Mucosa of rectum (tissue), 2 donors: Measurements from ENCODE around the gene GP1BB.
"Not testable (repeated sequence)": the region's sequence is repeated elsewhere in the genome, so short reads cannot be mapped to it uniquely, and the experiment has no call there.

Experiments used
- H3K27ac ChIP-seq, 2 donors: one replicate each; pipeline ENCODE4 v1.7.0; 2013; ENCODE audit warnings: inconsistent platforms in 2 of 2, low read depth in 2 of 2, low read length in 2 of 2
- H3K27me3 ChIP-seq, 2 donors: one replicate each; pipeline ENCODE4 v1.7.0; 2013; ENCODE audit warnings: low read length in 2 of 2; ENCODE audit not compliant: control insufficient read depth in 2 of 2, insufficient read depth in 2 of 2
- H3K36me3 ChIP-seq, 2 donors: one replicate each; pipeline ENCODE4 v1.7.0; 2013; ENCODE audit warnings: low read length in 2 of 2; ENCODE audit not compliant: control insufficient read depth in 2 of 2, insufficient read depth in 2 of 2
- H3K4me1 ChIP-seq, 2 donors: one replicate each; pipeline ENCODE4 v1.7.0; 2013; ENCODE audit warnings: low read length in 2 of 2, mild to moderate bottlenecking in 1 of 2; ENCODE audit not compliant: control insufficient read depth in 2 of 2, insufficient read depth in 2 of 2
- H3K4me3 ChIP-seq, 2 donors: one replicate each; pipeline ENCODE4 v1.7.0; 2013; ENCODE audit warnings: low read length in 2 of 2
- H3K9ac ChIP-seq, 2 donors: one replicate each; pipeline ENCODE4 v1.7.0; 2013; ENCODE audit warnings: low read length in 2 of 2, low read depth in 1 of 2, mild to moderate bottlenecking in 1 of 2
- H3K9me3 ChIP-seq, 2 donors: one replicate each; pipeline ENCODE4 v1.7.0; 2013; ENCODE audit warnings: low read length in 2 of 2; ENCODE audit not compliant: control insufficient read depth in 2 of 2
- donor health status: healthy.
- donor health status: Normal muscosa, but diverticular disease.

Gene GP1BB

DNA sequence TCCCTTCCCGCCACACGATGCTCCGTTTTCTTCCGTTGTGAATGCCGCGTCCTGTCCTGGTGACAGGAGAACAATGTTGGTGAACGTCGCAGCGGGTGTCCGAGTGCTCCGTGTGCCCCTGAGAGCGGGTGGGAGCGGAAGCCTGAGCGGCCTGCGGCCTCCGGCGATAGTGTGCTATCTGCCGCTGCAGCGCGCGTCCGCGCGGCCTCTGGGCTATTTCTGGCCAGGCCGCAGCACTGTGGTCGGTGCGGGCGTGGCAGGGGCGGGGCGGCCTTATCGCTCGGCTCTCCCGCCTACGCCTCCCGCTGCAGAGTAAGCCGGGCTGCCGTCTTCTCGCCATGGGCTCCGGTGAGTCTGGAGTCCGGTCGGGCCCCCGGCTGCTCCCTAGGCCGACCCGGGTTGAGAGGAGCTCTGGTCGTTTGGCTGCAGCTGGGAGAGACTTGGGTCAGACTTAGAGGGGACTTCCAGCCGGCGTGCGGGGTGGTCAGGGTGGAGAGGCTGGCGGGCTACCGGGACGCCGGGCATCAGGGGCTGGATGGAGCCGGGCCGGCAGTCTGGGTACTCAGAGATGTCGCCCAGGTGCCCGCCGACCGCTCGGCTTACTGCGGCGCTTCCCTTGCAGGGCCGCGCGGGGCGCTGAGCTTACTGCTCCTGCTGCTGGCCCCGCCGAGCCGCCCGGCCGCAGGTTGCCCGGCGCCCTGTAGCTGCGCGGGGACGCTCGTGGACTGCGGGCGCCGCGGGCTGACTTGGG is at the start of gene GP1BB:
Gene GP1BB, plus strand, starts transcription at position 308 of the 751 bp plus-strand sequence. Its CDS starts 31 bp downstream, at position 339.
- Histone ChIP-seq H3K36me3 (no peaks in the 10 kb centered on the region), H3K9ac (no peak within 1 kb of the TSS), H3K27ac (no peak within 1 kb of the TSS), H3K9me3 (no peaks in the 10 kb centered on the region), H3K4me1 (peaks cover 3 to 11% of the 10 kb centered on the region in 2 donors), H3K4me3 (no peak within 1 kb of the TSS), H3K27me3 (peaks cover 39 to 53% of the 10 kb centered on the region in 2 donors)

DNA sequence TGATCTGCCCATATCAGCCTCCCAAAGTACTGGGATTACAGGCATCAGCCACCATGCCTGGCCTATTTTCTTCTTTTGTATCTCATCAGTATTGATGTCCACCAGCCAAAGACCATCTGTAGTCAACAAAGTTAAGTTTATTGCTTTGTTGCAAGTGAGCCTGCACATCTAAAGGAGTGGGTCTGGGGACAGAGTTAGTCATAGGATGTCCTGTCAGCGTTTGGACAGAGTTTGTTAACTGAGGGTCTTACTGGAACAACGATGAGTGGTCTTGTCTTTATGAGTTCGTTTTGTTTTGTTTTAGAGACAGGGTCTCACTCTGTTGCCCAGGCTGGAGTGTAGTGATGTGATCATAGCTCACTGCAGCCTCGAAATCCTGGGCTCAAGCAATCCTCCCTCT is 49.7 kb upstream of the GP1BB start:
- Histone ChIP-seq H3K27me3 (no peaks in the 10 kb centered on the region), H3K36me3 (no peaks in the 10 kb centered on the region), H3K4me3 (no peak overlapping the region), H3K9ac (no peak overlapping the region), H3K9me3 (no peaks in the 10 kb centered on the region), H3K27ac (no peak overlapping the region), H3K4me1 (no peaks in the 10 kb centered on the region)

DNA sequence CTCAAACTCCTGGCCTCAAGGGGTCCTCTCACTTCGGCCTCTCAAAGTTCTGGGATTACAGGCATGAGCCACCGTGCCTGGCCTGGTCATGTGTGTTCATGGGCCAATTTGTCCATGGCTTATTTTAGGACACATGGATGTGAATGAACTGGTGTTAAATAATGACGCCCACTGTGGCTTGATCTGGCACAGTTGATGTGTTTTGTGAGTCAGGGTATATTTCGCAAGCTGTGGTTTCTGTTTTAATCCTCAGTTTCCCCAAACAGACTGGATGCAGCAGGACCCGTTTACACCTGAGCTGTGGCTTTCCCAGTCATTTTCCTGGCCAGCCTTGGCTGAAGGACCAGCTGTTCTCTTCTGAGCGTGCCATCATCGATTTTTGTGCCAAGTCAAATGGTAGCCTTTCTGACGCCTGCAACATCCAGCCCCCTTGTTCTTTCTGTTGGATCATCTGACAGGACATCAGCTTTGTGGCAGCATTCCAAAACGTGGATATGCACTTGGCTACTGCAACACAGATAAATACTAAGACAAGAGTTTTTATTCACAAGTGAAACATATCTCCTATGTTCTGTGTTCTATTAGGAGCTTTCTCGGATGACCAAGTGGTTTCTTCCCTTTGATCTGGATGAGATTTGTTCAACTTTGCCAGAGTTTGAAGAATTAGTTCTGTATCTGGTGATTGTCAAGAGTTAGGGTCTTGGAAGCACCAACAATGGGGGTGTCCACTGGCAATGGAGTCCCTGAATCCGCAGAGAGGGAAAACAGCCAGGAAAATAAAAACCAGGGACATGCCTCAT is 49.0 kb upstream of the GP1BB start:
- no peaks in the 10 kb centered on the region for H3K4me1 ChIP-seq

DNA sequence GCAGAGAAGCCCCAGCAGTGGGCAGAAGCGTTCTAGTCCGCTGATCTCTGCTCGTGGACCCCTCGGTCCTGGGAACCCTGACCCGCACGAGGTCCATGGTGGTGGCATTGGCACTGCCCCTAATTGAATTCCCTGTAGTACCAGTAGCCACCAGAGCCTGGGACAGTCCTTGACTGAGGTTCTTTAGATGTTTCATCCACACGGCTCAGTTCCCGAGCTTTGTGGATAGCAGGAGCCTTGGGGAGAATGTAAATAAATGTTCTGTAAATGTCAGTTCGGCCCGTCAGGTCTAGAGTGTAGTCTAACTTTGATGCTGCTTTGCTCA is 48.4 kb upstream of the GP1BB start:
- no peak overlapping the region for H3K4me3 ChIP-seq
- no peak overlapping the region for H3K9ac ChIP-seq
- no peaks in the 10 kb centered on the region for H3K9me3 ChIP-seq
- H3K27me3 ChIP-seq, result no peaks in the 10 kb centered on the region
- no peak overlapping the region for H3K27ac ChIP-seq
- no peaks in the 10 kb centered on the region for H3K4me1 ChIP-seq
- no peaks in the 10 kb centered on the region for H3K36me3 ChIP-seq

More for the DNA sequence above, 49.0 kb upstream of the GP1BB start:
- no peak overlapping the region for H3K4me3 ChIP-seq
- H3K9ac ChIP-seq, result no peak overlapping the region
- H3K36me3 ChIP-seq, result no peaks in the 10 kb centered on the region
- H3K27me3 ChIP-seq, result no peaks in the 10 kb centered on the region
- no peaks in the 10 kb centered on the region for H3K9me3 ChIP-seq
- H3K27ac ChIP-seq, result no peak overlapping the region

DNA sequence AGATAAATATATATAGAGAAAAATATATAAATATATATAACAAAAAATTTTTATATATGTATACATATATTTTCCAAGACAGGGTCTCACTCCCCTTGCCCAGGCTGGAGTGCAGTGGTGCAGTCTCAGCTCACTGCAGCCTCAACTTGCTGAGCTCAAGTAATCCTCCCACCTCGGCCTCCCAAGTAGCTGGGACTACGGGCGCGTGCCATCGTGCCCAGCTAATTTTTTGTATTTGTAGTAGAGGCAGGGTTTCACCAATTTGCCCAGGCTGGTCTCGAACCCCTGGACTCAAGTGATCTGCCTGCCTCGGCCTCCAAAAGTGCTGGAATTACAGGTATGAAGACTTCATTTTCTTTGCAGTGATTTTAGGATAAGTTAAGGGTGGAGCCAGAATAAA is 47.9 kb upstream of the GP1BB start:
- H3K27me3 ChIP-seq, result no peaks in the 10 kb centered on the region
- no peak overlapping the region for H3K27ac ChIP-seq
- no peak overlapping the region for H3K4me3 ChIP-seq
- no peaks in the 10 kb centered on the region for H3K4me1 ChIP-seq
- H3K36me3 ChIP-seq, result no peaks in the 10 kb centered on the region
- H3K9me3 ChIP-seq, result no peaks in the 10 kb centered on the region
- H3K9ac ChIP-seq, result no peak overlapping the region

DNA sequence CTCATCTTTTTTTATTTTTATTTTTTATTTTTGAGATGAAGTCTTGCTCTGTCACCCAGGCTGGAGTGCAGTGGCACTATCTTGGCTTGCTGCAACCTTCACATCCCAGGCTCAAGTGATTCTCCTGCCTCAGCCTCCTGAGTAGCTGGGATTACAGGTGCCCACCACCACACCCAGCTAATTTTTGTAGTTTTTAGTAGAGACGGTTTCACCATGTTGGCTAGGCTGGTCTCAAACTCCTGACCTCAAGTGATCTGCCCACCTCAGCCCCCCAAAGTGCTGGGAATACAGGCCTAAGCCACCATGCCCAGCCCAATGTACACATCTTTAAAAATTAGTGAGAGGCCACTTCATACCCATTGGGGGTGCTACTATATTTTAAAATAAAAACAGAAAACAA is 46.9 kb upstream of the GP1BB start:
- H3K9ac ChIP-seq, H3K4me3 ChIP-seq, H3K27ac ChIP-seq, H3K4me1 ChIP-seq, H3K9me3 ChIP-seq, H3K27me3 ChIP-seq, H3K36me3 ChIP-seq: not testable (repeated sequence)

DNA sequence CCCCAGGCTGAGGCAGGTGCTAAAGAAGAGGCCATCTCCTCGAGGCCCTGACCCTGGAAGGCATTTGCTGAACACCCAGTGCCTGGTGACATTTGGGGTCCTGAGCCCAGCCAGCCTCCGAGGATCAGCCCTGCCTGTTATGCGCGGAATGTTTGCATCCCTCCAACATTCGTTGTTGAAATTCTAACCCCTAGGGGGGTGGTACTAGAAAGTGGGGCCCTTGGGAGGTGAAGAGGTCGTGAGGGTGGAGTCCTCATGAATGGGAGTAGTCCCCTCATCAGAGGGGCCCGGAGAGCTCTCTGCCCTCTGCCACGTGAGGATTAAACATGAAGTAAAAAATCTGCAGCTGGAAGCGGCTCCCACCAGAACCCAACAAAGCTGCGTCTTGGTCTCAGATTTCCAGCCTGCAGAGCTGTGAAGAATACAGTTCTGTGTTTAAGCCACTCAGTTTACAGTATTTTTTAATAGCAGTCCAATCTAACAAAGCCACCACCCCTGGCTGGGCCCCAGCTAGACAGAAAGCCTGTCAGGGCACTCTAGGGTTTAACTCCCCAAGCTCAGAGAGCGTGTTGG is 44.3 kb upstream of the GP1BB start:
- Histone ChIP-seq H3K4me3 (no peak overlapping the region), H3K9me3 (no peaks in the 10 kb centered on the region), H3K36me3 (no peaks in the 10 kb centered on the region), H3K27me3 (peaks cover 0 to 2% of the 10 kb centered on the region in 2 donors), H3K9ac (no peak overlapping the region), H3K4me1 (no peaks in the 10 kb centered on the region), H3K27ac (no peak overlapping the region)

DNA sequence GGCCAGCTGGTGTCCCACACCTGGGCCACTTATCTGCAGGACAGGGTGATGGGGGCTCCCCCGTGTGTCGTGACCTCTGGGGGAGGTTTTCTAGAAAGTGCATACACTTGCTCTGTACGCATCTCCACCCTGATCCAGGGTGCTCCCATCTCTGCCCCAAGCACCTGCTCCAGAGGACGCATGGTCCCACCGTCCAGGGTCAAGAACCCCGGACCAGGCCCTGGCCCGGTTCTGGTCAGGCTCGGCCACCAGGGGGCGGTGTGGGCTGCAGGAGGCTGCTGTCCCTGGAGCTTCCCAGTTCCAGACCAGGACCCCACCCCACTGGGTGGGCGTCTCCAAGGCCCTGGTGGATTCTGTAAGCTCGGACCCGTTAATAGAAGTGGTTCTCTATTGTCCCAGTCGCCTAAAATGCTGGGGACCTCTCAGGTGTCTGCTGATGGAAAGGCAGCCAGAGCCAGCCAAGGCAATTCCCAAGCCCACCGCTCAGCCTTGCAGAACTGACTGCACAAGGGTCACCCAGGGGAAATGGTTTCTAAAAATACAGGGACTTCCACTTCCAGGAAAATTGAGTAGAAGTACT is 43.7 kb upstream of the GP1BB start:
- H3K27me3 ChIP-seq, result peaks cover 0 to 2% of the 10 kb centered on the region in 2 donors
- H3K9me3 ChIP-seq, result no peaks in the 10 kb centered on the region
- H3K36me3 ChIP-seq, result no peaks in the 10 kb centered on the region
- H3K4me1 ChIP-seq, result no peaks in the 10 kb centered on the region
- no peak overlapping the region for H3K9ac ChIP-seq
- no peak overlapping the region for H3K27ac ChIP-seq
- H3K4me3 ChIP-seq, result no peak overlapping the region

DNA sequence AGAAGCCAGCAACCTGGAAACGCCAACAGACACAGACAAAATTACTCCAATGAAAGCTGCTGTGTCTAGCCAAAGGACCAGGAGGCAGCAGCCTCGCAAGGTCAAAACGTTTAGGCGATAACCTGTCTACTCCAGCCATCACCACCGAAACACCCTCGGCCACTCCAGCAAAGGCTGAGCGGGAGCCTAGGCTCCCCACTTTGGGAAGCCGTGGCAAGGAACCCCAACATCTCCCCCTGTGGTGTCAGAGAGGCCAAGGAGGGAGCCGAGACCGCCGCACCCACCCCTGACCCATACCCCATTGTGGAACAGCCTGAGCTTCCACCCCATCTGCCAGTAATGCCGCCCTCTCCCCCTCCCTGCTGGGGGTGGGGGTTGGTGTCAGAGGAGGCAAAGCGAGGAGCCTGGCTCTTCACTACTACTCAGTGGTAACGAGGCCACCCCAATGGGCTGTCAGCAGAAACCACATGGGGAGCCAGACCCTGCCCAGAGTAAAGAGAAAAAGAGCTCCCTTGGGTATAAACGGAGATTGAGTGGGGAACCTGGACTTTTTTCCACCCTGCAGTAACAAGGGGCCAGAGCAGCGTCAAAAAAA is 43.0 kb upstream of the GP1BB start:
- H3K36me3 ChIP-seq, result no peaks in the 10 kb centered on the region

More for the DNA sequence above, 43.0 kb upstream of the GP1BB start:
- Histone ChIP-seq H3K9me3 (no peaks in the 10 kb centered on the region), H3K9ac (no peak overlapping the region), H3K27me3 (peaks cover 0 to 2% of the 10 kb centered on the region in 2 donors), H3K4me3 (no peak overlapping the region), H3K4me1 (no peaks in the 10 kb centered on the region), H3K27ac (no peak overlapping the region)
